Activated CD4-positive, alpha-beta T cell treated with anti-CD3 and anti-CD28 coated beads for 48 hours (primary cell): ENCODE measurements around the gene PCARE.
"Not testable (repeated sequence)": the region's sequence is repeated elsewhere in the genome, so short reads cannot be mapped to it uniquely, and the experiment has no call there.

Experiments used
- DNase-seq: peaks from one replicate; pipeline ENCODE4 v3.0.0-alpha.2; 2020

Gene PCARE

DNA sequence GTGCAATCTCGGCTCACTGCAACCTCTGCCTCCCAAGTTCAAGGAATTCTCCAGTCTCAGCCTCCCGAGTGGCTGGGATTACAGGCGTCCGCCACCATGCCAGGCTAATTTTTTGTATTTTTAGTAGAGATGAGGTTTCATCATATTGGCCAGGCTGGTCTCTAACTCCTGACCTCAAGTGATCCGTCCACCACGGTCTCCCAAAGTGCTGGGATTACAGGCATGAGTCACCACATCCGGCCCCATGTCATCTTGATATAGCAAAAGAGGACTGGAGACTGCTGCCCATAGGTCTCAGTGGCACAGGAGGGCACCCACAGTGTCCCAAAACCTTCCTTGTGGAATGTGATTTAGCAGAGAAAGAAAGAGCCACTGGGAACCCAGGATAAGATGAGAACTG is 16.0 kb upstream of the PCARE start:
- not testable (repeated sequence) for DNase-seq

DNA sequence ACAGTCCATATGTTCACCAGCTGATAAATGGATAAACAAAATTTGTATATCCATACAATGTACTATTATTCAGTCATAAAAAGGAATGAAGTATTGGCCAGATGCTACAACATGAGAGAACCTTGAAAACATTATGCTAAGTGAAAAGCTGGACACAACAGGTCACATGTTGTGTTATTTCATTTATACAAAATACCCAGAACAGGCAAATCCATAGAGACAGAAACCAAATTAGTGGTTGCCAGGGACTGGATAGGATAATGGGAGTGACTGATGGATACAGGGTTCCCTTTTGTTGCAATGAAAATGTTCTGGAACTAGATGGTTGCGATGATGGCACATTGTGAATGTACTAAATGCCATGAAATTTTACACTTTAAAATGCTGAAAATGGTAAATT is 10.2 kb upstream of the PCARE start:
- DNase-seq = no peak

DNA sequence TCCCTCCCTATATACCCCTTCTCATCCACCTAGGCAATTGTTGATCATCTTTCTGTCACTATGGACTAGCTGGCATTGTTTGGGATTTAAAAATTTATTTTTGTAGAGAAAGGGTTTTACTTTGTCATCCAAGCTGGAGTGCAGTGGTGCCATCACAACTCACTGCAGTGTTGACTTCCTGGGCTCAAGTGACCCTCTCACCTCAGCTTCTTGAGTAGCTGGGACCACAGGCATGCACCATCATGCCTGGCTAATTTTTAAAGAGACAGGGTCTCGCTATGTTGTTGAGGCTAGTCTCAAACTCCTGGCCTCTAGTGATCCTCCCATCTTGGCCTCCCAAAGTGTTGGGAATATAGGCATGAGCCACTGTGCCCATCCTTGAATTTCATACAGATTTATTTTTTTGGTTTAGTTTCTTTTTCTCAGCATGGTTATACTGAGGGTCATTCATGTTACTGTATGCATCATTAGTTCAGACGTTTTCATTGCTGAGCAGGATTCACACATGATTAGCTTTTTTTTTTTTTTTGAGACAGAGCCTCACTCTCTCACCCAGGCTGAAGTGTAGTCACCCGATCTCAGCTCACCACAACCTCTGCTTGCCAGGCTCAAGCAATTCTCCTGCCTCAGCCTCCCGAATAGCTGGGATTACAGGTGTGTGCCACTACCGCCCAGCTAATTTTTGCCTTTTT is 8.6 kb upstream of the PCARE start:
- no peak for DNase-seq

DNA sequence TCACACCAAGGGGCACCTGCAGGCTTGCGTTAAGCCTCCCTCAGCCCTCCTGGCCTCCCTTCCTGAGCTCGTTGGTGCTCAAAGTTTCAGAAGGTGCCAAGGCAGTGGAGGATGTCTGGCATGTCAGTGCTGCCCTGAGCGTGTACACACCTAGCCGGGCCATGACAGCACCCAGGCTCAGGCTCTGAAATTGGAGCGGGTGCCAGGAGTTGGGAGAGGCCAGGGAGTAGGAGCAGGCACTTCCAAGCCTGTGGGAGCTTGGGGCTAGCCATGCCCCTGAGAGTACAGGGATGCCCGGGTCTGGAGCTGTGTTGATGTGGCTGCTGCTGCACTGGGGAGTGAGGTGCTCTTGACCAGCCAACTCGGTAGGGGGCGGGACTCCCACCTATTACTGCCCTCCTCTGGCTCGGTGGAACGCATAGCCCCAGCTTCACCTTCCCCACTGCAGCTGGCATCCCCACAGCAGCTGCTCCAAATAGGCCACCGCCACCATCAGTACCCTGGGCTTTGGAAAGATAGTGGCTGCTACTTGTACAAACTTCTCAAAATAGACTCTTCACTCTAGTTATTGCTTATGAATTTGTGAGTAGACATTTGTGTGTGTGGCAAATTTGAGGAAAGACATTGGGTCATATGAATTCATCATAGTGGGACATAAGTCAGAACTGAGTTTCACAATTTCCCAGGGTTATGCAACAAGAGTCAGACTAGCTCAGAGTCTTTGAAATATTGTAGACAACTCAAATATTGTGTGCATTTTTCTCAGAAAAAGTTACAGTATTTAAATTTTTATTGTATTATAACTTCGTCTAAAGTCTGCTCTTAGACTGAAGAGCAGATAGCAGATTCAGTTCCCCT is 6.8 kb upstream of the PCARE start:
- DNase-seq = no peak

DNA sequence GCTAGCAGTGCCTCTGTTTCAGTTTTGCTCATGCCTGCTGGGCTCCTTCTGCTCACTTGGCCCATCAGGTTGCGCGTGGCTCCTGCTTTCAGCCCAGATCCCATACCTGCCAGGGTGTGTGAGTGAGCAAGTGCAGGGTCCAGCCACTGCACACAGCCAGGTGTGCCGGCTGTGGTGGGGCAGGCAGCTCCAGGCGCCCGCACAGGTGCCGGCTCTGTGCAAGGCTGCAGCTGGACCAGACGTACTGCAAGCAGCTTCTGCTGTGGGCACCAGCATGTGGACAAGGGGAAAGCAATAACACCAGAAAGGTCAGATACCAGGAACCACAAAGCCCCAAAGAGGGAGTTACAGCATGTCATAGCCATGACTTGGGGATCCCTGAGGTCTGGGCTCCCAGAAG is 5.6 kb upstream of the PCARE start:
- no peak for DNase-seq

DNA sequence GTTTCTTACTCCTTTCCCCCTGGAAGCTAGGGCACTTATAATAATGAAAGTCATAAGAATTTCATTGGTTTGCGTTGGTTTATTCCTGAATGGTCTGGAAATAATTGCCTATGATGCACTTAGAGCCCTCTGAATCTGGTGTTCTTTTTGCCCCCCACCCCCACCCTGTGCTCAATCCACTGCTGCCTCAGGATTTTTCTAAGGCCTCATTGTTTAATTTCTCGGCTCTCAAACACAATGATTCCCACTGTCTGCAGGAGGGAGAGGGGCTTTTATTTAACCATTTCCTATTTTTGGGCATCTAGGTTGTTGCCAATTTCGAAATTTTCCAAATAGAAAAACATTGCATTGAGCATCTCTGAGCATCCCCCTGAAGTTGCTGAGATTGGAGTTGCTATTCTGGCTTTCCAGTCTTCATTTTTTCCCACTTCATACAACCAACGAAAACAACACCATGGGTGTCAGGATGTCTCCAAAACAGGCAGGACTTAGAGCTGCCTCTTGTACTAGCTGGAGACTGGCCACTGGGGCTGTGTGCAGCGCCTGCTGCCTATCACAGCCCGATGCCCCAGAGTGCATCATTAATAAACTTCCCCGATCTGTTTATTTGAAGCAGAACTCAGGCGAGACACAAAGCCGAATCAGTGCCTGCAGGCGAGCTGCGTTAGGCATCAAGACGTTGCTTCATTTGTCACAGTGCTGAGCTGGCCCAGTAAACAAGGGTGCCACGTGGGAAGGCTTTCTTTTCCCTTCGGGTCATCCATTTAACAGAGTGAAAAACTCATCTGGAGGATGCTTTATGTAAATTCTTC is 1.8 kb upstream of the PCARE start:
- no peak for DNase-seq

DNA sequence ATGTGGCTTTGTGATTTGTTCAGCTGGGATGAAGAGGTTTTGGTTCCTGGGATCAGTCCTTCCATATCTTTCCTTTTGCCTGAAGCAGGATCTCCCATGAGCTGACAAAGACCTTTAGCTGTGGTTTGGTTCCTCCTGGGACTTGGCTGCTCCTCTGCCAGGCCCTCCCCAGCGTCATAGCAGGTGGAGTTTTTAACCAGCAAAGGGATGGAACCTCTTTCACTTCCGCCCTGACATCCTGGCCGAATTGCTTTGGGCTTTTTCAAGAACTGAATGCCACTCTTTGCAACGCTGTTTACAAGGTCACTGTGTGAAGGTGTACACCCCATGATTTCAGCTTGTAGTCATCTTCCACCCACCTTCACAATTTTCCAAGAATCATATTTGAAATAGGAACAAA is 390 bp downstream of the PCARE start:
- DNase-seq = no peak

DNA sequence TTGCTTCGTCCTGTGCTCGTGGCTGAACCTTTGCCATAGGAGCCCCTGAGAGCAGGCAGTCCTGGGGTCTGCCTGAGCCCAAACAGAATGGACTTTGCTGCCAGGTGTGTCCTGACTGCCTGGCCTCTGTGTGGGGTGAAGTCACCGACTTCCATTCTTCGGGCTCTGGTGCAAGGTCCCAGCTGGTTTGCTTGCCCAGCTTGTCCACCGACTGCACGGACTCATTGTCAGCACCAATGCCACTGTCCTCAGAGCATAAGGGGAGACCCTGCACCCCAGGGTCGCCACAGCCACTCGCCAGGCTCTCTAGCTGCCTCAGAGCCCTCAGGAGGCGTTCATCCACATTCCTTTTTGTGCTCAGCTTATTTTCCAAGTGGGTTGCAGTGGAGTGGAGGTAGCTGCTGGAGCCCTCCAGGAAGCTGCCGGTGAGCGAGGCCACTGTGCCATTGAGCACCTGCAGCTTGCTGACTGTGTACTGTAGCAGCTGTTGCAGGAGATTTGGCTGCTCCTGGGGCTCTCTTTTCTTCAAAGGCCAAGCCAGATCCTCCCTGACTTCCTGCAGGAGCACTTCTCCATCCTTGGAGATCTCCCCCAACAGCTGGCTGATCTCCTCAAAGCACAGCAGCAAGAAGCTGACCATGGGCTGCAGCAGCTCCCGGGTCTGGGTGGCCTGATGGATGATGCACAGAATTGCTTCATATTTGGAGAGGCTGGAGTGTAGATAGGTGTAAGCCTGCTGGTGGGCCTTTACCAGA is 1.2 kb downstream of the PCARE start:
- no peak for DNase-seq

DNA sequence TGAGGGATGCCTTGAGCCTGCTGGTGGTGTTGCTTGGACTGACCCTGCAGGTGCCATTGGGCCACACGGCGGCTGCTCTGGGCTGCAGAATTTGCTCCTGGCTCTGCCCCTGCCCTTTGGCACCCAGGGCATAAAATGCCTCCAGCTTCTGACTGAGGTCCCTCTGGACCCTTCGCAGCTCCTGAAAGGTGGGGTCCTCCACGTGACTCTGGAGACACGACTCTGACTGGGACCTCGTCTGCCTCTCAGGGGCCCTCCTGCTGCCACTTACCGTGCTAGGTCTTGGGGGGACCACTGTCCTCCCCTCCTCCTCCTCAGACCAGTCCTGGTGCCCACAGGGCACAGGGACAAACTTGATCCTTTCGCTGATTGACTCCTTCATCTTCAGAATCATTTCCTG is 2.1 kb downstream of the PCARE start:
- no peak for DNase-seq

DNA sequence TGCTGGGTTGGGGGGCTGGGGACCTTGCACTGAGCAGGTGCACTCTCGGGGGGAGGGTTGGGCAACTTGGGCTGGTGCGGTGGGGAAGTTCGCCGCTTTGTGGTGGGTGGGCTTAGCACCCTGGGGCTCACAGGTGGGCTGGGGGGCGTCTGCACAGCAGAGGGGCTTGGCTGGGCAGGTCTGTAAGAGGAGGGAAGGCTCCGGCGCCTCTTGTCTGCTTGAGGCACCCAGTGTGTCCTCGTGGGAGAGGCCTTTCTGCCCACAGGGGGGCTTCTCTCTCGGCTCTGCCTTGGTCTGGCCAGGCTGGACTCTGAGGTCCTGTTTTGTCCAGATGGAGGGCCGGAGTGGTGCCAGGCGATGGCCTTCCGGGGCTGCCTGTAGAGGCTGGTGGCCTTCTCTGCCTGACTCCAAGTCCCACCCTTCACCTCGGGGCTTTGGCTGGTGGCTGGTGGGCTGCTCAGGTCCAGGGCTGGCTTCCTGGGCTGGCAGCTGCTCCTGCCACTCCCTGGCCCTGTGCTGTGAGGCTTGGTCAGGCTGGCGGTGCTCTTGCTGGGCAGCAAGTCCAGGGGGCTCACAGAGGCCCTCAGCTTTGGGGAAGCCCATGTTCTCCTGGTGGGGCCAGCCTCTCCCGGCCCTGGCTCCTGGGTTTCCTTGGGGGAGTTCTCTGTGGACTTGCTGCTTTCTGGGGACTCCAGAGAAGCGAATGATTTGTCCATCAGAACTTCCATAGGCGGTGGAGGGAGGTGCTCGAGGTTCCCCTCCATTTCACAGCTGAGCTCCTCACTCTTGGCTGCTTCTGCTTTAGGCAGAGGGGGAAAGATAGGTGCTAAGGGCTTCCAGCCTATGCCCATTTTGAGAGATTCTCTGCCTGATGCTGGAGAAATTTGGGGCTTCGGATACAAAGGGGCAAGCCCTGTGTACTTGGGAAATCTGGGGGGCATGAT is 3.0 kb downstream of the PCARE start:
- no peak for DNase-seq

DNA sequence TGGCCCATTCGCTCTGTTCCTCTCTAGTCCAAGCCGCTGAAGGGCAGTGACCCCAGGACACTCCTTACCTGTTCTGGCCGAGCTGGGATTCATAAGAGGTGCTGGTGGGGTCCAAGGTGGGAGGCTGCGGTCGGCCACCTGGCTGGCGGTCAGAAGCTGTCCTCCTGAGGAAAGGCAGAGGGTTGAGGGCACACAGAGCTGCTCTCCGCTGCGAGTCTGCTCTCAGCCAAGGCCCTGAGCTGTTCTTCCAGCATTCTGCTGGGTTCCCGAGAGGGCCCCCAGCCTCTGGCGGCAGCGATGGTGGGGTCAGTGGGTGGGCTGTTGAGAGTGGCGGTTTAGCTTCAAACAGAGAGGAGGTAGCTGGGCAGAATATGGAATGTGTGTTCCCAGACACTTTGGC is 3.8 kb downstream of the PCARE start:
- DNase-seq = no peak

DNA sequence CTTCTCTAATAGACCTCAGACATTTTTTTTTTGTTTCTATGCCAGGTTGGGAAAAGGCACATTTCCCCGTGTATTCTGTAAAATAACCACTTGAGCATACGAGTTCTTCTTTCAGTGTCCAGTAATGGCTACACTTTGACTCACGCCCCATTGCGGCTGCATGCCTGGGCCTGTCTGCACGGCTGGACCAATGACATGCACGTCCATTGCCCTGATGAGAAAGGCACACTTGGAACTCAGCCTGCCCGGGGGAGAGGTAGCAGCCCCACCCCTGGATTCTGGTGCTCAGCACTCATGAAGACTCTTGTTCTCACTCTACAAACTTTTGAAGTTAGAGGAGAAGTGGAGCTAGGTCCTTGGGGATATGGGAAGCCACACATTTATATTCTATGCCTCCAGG is 5.8 kb downstream of the PCARE start:
- no peak for DNase-seq

DNA sequence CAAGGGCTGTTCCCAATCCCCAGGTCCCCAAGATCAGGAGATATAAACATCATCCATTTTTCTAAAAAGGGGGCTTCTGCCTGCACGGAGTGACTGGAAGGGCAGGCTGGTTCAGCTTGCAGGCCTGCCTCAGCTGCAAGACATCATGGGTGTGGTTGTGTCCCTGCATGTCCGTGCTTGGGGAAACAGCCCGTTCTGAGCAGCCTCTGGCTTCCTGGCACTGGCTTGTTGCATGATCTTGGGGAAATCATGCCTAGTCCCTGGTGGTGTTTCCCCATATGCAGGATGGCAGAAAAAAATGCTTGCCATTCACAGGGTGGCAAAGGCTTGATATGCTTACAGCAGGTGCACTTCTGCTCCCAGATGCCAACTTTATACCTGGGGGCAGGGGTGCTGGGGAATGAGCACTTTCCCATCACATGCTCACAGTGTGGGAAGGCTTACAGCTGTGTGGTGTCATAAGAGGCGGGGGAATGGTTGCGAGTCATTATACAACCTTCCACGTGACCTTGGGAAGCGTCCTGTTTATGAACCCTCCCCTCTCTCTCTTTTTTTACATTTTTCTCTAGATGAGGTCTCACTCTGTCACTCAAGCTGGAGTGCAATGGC is 7.2 kb downstream of the PCARE start:
- DNase-seq = no peak

DNA sequence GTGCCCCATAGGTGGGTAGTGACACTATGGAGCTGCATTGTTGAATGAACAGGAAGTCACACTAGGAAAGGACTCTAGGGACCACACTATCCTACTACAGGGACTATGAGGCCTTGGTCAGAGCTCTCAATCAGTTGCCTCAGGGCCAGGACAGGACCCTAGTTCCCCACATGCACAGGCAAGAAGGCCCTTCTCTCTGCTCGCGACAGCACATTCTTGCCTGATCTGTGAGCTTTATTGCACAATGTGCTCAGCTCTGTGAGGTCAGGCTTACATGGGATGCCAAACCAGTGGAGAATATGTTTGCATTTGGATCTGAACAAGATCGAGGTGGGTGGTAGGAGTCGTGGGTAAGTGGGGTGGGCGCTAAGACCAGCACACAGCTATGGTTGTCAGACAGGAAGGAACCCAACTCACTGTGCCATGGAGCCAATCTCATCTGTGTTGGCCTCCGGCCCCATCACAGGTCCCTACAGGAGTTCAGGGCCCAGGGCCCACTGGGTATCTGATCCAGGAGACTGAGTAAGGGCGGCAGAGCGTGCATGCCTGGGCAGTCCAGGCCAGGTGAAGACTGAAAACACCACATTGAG is 8.0 kb downstream of the PCARE start:
- no peak for DNase-seq

DNA sequence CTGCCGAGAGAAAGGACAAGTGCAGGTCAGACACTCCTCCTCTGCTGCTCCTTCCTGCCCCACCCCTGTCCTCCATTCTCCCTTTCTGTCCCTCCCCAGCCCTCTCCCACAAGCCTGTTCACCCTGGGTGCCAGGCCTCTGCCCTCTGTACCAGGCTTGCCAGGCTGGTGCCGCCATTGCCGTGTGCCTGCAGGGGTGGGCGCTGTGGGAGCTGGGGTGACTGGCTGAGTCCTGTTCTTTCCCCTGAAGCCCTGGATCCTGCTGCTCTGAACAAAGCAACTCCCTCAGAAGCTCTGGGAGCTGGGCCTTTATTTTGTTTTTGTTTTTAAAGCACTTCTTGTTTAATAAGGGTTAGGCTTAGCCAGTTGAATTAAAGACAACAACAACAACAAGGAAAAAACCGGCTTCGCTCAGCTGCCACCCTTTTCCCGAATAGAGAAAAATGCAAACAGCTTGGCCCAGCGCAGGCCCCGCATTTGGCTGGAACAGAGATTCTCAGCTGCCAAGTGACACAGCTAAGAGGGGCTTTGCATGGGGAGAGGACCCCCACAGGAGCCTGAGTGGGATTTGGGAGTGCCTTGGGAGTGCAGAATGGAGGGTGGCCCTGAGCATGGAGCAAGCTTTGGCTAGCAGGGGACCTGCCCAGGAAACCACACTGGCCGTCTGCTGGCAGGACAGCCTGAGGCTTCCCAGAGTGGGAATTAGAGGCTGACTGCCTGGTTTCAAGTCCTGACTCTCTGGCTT is 9.1 kb downstream of the PCARE start:
- no peak for DNase-seq

DNA sequence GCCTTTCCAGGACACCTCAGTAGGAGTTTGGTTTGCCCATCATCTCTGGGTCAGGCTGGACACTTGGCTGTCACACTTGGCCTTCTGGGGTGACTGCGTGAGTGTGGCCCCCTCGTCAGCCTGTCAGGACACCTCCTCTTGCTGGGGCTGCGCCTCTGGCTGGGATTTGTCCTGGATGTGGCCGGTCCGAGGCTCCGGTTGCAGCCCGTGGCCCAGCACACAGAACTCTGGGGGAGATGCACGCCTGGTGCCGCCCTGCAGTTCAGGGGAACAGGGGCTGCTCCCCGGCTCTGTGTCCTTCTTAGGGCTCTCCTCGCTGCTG is 9.6 kb downstream of the PCARE start:
- DNase-seq = no peak

DNA sequence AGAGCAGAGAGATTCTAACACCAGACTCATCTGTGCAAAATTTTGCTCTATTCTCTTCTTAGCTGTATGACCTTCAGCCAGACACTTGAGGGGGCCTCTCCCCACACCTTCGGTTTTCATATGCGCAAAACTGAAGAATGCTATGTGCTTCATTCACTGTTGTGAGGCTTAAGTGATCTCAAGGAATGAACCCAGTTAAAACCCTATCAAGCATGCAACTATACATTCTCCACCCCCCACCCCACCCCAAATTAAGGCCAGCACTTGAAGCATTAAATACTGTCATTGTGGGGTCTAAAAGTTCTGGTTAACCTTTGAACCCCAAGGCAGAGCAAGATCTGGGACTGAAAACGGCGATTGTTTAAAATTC is 10.0 kb downstream of the PCARE start:
- DNase-seq = no peak

DNA sequence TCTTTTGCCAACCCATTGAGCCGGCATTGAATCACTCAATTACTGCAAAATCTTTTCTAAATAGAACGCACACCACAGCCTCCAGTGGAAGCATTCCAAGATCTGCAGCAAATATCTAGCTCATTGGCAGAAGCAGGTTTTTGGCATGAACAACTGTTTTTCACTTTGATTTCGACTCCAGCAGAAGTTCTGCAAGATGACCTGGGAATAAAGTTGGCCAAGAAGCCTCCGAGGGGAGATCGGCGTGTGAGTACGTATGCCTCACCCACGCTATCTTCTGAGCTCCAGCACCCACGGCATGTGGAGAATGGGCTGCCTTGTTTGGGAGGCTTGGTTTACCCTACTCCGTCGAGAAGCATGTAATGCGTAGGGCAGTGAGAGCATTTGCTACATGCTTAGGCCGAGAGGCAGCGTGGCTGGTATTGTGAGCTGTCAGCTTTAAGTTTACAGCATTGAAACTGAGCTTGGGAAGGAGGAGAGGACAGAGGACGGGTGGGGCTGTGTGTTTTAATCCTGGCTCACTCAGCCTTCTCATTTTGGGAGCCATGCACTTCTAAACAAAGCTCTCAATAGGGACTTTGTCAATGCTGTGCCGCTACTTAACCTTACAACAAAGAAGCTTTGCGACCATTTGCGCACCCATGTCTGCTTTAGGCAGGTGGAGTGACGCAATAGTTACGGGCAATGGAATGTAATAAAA is 10.5 kb downstream of the PCARE start:
- no peak for DNase-seq

DNA sequence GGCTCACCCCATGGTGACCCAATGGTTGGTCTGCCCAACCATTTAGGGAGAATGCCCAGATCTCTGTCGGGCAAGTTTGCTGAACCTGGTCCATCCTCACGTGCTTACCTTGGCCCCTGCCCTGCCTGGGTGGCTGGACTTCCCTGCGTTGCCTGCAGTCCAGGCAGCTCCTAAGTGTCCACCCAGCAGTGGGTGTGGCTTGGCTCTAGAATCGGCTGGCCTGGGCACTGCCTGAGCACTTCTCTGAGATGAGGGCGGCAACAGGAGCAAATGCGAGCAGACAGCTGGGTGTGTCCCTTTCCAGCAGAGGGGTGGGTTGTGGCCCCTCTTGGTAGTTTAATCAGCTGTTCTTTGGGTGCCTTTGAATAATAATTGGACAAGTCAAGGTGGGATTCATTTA is 11.3 kb downstream of the PCARE start:
- DNase-seq = no peak

DNA sequence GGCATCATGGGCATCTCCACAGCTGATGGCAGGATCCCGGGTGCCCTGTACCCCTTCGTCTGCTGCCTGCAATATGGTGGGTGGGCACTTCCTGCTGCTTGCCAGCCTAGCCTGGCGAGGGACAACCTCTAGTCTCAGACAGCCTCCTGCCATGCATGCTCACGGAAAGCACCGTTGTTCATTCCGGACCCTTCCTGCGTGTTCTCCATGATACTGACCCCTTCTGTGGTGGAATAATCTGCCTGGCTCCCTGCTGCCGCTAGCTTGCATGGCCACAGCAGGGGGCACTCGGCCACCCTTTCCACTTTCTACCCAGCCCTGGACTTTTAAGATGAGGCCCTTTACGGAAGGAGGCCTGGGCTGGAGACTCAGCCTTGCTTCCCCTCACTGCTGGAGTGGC is 12.0 kb downstream of the PCARE start:
- no peak for DNase-seq
